Loucy (cell line): ENCODE results near the gene CXXC4.

ENCODE experiments used
- H2AFZ ChIP-seq: fragments of 200-600 bp; sonication (generic); 2 replicates; pipeline ENCODE4 v1.6.0; 2016; ENCODE audit warnings: antibody characterized with exemption, mild to moderate bottlenecking, low read length, moderate library complexity
- H3F3A ChIP-seq: fragments of 200-600 bp; 2 replicates; pipeline ENCODE4 v1.6.0; 2016; ENCODE audit warnings: antibody characterized with exemption, low read depth, mild to moderate bottlenecking
- H3K27me3 ChIP-seq: fragments of 200-600 bp; sonication (generic); 2 replicates; pipeline ENCODE4 v1.6.1; 2014; ENCODE audit warnings: low read length, mild to moderate bottlenecking; ENCODE audit not compliant: insufficient read depth, poor library complexity, severe bottlenecking
- H3K36me3 ChIP-seq: fragments of 200-600 bp; sonication (generic); 2 replicates; pipeline ENCODE4 v1.6.1; 2016; ENCODE audit warnings: low read length; ENCODE audit not compliant: insufficient read depth
- H3K4me1 ChIP-seq: fragments of 200-600 bp; sonication (generic); 2 replicates; pipeline ENCODE4 v1.5.1; 2014; ENCODE audit warnings: low read length, mild to moderate bottlenecking; ENCODE audit not compliant: insufficient read depth, poor library complexity, severe bottlenecking
- H3K4me2 ChIP-seq: fragments of 200-600 bp; sonication (generic); 2 replicates; pipeline ENCODE4 v1.6.0; 2014; ENCODE audit warnings: antibody characterized with exemption, low read length, low read depth, mild to moderate bottlenecking; ENCODE audit not compliant: poor library complexity, severe bottlenecking
- H3K4me3 ChIP-seq: fragments of 200-600 bp; sonication (generic); 2 replicates; pipeline ENCODE4 v1.5.1; 2014; ENCODE audit warnings: low read length, mild to moderate bottlenecking, mixed read lengths; ENCODE audit not compliant: poor library complexity, severe bottlenecking
- H3K79me2 ChIP-seq: fragments of 200-600 bp; sonication (generic); 2 replicates; pipeline ENCODE4 v1.6.1; 2014; ENCODE audit warnings: low read length; ENCODE audit not compliant: insufficient read depth
- H3K9ac ChIP-seq: fragments of 200-600 bp; sonication (generic); 2 replicates; pipeline ENCODE4 v1.6.0; 2014; ENCODE audit warnings: mild to moderate bottlenecking, low read depth, low read length, moderate library complexity; ENCODE audit not compliant: poor library complexity, severe bottlenecking
- H3K9me2 ChIP-seq: fragments of 200-600 bp; sonication (generic); replicated peaks from 2 replicates; pipeline ENCODE4 v1.6.1; 2016; ENCODE audit warnings: low read depth, low read length, mixed read lengths
- H3K9me3 ChIP-seq: fragments of 200-600 bp; sonication (generic); 2 replicates; pipeline ENCODE4 v1.6.1; 2014; ENCODE audit warnings: mild to moderate bottlenecking, antibody characterized with exemption, low read length, low read depth; ENCODE audit not compliant: insufficient read depth
- H4K20me1 ChIP-seq: fragments of 200-600 bp; sonication (generic); 2 replicates; pipeline ENCODE4 v1.6.0; 2014; ENCODE audit warnings: antibody characterized with exemption, low read length, mild to moderate bottlenecking; ENCODE audit not compliant: insufficient read depth, poor library complexity, severe bottlenecking
- EZH2phosphoT487 ChIP-seq: fragments of 200-600 bp; IDR thresholded peaks from 2 replicates; pipeline ENCODE4 v1.6.1; 2018; ENCODE audit warnings: antibody characterized with exemption, mild to moderate bottlenecking, moderate library complexity, borderline replicate concordance
- TF ChIP-seq, protein P1 (sequence below): fragments of 200-600 bp; sonication (generic); conservative IDR thresholded peaks from 2 replicates; pipeline ENCODE4 v1.5.1; 2014; ENCODE audit warnings: mild to moderate bottlenecking, antibody characterized with exemption, low read length

CXXC4 gene

DNA sequence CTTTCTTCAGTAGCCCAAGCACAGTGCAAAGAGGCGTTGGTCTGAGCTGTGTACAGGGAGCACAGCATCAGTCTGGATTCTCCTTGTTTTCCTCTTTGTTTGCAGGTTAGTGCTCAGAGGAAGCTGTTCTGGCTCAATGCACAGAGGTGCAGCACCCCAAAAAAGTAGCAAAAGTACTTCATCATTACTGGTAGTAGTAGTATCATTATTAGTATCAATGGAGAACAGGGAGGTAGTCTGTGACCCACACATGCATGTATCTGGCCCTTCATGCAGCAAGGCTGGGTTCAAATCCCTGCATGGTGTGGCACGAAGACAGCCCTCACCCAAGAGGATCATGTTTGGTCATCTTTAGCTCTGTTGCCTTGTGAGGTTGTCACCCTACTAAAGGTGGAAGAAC, 68.7 kb downstream of the CXXC4 start:
- no peaks in the 10 kb centered on the region for H3K4me1 ChIP-seq
- H3F3A ChIP-seq, result no peaks in the 10 kb centered on the region
- H3K36me3 ChIP-seq, result no peaks in the 10 kb centered on the region
- no peak overlapping the region for H2AFZ ChIP-seq
- H3K4me2 ChIP-seq, result no peak overlapping the region
- TF ChIP-seq, protein P1, sequence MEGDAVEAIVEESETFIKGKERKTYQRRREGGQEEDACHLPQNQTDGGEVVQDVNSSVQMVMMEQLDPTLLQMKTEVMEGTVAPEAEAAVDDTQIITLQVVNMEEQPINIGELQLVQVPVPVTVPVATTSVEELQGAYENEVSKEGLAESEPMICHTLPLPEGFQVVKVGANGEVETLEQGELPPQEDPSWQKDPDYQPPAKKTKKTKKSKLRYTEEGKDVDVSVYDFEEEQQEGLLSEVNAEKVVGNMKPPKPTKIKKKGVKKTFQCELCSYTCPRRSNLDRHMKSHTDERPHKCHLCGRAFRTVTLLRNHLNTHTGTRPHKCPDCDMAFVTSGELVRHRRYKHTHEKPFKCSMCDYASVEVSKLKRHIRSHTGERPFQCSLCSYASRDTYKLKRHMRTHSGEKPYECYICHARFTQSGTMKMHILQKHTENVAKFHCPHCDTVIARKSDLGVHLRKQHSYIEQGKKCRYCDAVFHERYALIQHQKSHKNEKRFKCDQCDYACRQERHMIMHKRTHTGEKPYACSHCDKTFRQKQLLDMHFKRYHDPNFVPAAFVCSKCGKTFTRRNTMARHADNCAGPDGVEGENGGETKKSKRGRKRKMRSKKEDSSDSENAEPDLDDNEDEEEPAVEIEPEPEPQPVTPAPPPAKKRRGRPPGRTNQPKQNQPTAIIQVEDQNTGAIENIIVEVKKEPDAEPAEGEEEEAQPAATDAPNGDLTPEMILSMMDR, result no peak
- TF ChIP-seq EZH2phosphoT487, result no peak
- H3K9ac ChIP-seq, result no peak overlapping the region
- H4K20me1 ChIP-seq, result no peaks in the 10 kb centered on the region
- H3K9me3 ChIP-seq, result no peaks in the 10 kb centered on the region
- no peaks in the 10 kb centered on the region for H3K9me2 ChIP-seq
- no peaks in the 10 kb centered on the region for H3K79me2 ChIP-seq
- no peaks in the 10 kb centered on the region for H3K27me3 ChIP-seq
- no peak overlapping the region for H3K4me3 ChIP-seq

DNA sequence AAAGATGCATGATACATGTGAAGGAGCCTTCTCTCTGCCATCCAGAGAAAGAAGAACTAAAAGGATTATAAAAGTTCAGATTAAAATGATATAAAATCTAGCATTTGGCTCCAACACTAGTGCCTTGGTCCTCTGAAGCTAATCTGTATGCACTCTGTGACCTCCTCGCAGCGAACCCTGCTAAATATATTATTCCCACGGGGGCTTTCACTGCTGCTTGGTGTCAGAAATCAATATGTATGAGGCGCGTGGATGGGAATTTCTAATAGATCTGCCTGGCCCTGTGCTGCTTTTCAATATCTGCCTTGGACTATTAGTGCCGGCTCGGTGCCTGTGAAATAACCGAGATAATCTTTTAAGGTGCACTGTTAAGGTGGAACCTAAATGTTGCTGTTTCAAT, 69.7 kb downstream of the CXXC4 start:
- Histone ChIP-seq H3K27me3 (no peaks in the 10 kb centered on the region), H3K9me2 (no peaks in the 10 kb centered on the region), H3K79me2 (no peaks in the 10 kb centered on the region), H3K36me3 (no peaks in the 10 kb centered on the region), H3K4me2 (no peak overlapping the region), H2AFZ (no peak overlapping the region), H3K4me1 (no peaks in the 10 kb centered on the region), H3K4me3 (no peak overlapping the region), H3K9me3 (no peaks in the 10 kb centered on the region), H3K9ac (no peak overlapping the region), H4K20me1 (no peaks in the 10 kb centered on the region), H3F3A (no peaks in the 10 kb centered on the region)
- TF ChIP-seq, protein P1, result no peak
- no peak for TF ChIP-seq EZH2phosphoT487

DNA sequence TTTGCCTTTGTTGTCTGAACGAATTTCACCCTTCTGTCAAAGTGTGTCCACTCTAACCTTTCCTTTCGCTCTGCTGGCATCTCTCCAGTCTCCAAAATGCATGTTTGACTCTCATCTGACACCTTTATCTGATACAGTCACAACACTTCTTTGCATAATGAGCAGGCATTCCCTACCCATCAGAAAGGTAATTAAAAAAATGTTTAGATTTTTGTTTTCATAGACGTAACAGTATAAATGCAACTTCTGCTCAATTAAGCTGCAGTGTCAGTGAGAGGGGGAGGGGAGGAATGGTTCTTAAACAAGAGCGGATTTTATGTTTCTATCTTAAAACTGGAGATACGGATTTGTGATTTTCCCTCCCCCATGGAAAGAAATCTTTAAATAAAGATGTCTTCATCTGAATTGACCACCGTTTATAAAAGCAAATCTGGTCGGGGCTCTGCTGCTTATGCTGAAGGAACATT, 70.2 kb downstream of the CXXC4 start:
- H3K27me3 ChIP-seq, result no peaks in the 10 kb centered on the region
- no peaks in the 10 kb centered on the region for H3F3A ChIP-seq
- no peaks in the 10 kb centered on the region for H3K9me2 ChIP-seq
- H3K79me2 ChIP-seq, result no peaks in the 10 kb centered on the region
- no peaks in the 10 kb centered on the region for H4K20me1 ChIP-seq
- H3K9me3 ChIP-seq, result no peaks in the 10 kb centered on the region
- no peak overlapping the region for H3K9ac ChIP-seq
- no peaks in the 10 kb centered on the region for H3K4me1 ChIP-seq
- no peak overlapping the region for H3K4me3 ChIP-seq
- no peak overlapping the region for H2AFZ ChIP-seq
- no peaks in the 10 kb centered on the region for H3K36me3 ChIP-seq
- no peak overlapping the region for H3K4me2 ChIP-seq
- TF ChIP-seq EZH2phosphoT487, result no peak
- TF ChIP-seq, protein P1, result no peak
